B cell (primary cell): ENCODE results near the gene WNK1. TPM values are rescaled to one million over a fixed set of nuclear protein-coding genes. Genes with fewer than 3 reads are reported as not detected.

Source experiments
- ATAC-seq: fragments of 200-7000 bp; cut with Tn5 transposase; one replicate; pipeline ENCODE4 v1.10.0; 2021; ENCODE audit warnings: low read depth, mild to moderate bottlenecking, moderate number of reproducible peaks, moderate library complexity
- CTCF ChIA-PET: fragments of 350-600 bp; sonication (Branson Sonifier 250); formaldehyde crosslinking; loops from one replicate; lab custom pipeline; 2021; ENCODE audit warnings: antibody characterized with exemption, inconsistent platforms; lab: Charles Lee
- POLR2A ChIA-PET: fragments of 350-600 bp; sonication (Branson Sonifier 250); formaldehyde crosslinking; loops from one replicate; lab custom pipeline; 2021; ENCODE audit warnings: antibody characterized with exemption; lab: Charles Lee
- DNase-seq: peaks from one replicate; pipeline ENCODE4 v3.0.0; 2013
- H2AFZ ChIP-seq: 2 replicates; pipeline ENCODE4 v1.6.1; 2012; ENCODE audit warnings: mild to moderate bottlenecking, low read depth, low read length; ENCODE audit not compliant: insufficient read depth, poor library complexity, severe bottlenecking
- H3K27ac ChIP-seq, 2 donors: 1 replicate in 1 of 2; 2 replicates in 1 of 2; pipeline ENCODE4 v1.5.1; 2012 to 2013; ENCODE audit warnings: low read length in 2 of 2, mild to moderate bottlenecking in 2 of 2, moderate library complexity in 1 of 2
- H3K27me3 ChIP-seq, 4 experiments: fragments of 200-600 bp in 1 of 4; sonication (generic) in 1 of 4; replicated peaks in 1 of 4; 1 replicate in 2 of 4; 2 replicates in 2 of 4; pipeline versions ENCODE4 v1.6.1 to v1.7.0; 2013 to 2016; ENCODE audit warnings: low read length in 3 of 4, mild to moderate bottlenecking in 2 of 4, mixed read lengths in 1 of 4, moderate library complexity in 1 of 4; ENCODE audit not compliant: insufficient read depth in 4 of 4, control insufficient read depth in 3 of 4; ENCODE audit errors: control extremely low read depth in 1 of 4
- H3K36me3 ChIP-seq, 2 experiments: replicated peaks in 1 of 2; 1 replicate in 1 of 2; 2 replicates in 1 of 2; pipeline versions ENCODE4 v1.6.1 to v1.7.1; 2013; ENCODE audit warnings: low read length in 1 of 2; ENCODE audit not compliant: insufficient read depth in 2 of 2, control insufficient read depth in 1 of 2; ENCODE audit errors: control extremely low read depth in 1 of 2, extremely low read depth in 1 of 2
- H3K4me1 ChIP-seq, 2 donors: fragments of 200-600 bp in 1 of 2; sonication (generic) in 1 of 2; 1 replicate in 1 of 2; 2 replicates in 1 of 2; pipeline versions ENCODE4 v1.5.1 to v1.6.1; 2013 to 2017; ENCODE audit warnings: low read length in 2 of 2; ENCODE audit not compliant: control insufficient read depth in 2 of 2, insufficient read depth in 2 of 2
- H3K4me2 ChIP-seq: replicated peaks from 2 replicates; pipeline ENCODE3; 2012; ENCODE audit warnings: mild to moderate bottlenecking, low read depth, low read length; ENCODE audit not compliant: poor library complexity, severe bottlenecking
- H3K4me3 ChIP-seq, 5 experiments: fragments of 200-600 bp in 1 of 5; sonication (generic) in 1 of 5; 1 replicate in 3 of 5; 2 replicates in 2 of 5; pipeline versions ENCODE4 v1.5.1 to v1.7.0; 2011 to 2016; ENCODE audit warnings: low read length in 4 of 5, mild to moderate bottlenecking in 4 of 5, low read depth in 2 of 5, control low read depth in 1 of 5, moderate library complexity in 1 of 5; ENCODE audit not compliant: insufficient read depth in 1 of 5; ENCODE audit errors: control extremely low read depth in 1 of 5, extremely low read depth in 1 of 5
- H3K79me2 ChIP-seq: fragments of 200-600 bp; sonication (generic); one replicate; pipeline ENCODE4 v1.6.0; 2016; ENCODE audit warnings: low read length; ENCODE audit not compliant: control insufficient read depth, insufficient read depth
- H3K9ac ChIP-seq: fragments of 200-600 bp; sonication (generic); 2 replicates; pipeline ENCODE4 v1.6.1; 2017; ENCODE audit warnings: mild to moderate bottlenecking, low read length, moderate library complexity
- H3K9me3 ChIP-seq, 3 donors: one replicate each; pipeline versions ENCODE4 v1.6.1 to v1.7.1; 2013; ENCODE audit warnings: low read length in 2 of 3; ENCODE audit not compliant: control insufficient read depth in 2 of 3, insufficient read depth in 1 of 3; ENCODE audit errors: control extremely low read depth in 1 of 3
- H4K20me1 ChIP-seq: 2 replicates; pipeline ENCODE4 v1.6.0; 2012; ENCODE audit warnings: mild to moderate bottlenecking, low read length; ENCODE audit not compliant: insufficient read depth, control insufficient read depth, poor library complexity, severe bottlenecking
- H3K27ac Mint-ChIP-seq: one replicate; pipeline ENCODE4 v1.8.0; 2021; ENCODE audit warnings: mixed read lengths
- H3K27me3 Mint-ChIP-seq: one replicate; pipeline ENCODE4 v1.8.0; 2021; ENCODE audit warnings: mixed read lengths
- H3K4me1 Mint-ChIP-seq: one replicate; pipeline ENCODE4 v1.8.0; 2021; ENCODE audit warnings: mixed read lengths
- H3K4me3 Mint-ChIP-seq: one replicate; pipeline ENCODE4 v1.8.0; 2021; ENCODE audit warnings: mixed read lengths
- H3K9me3 Mint-ChIP-seq: one replicate; pipeline ENCODE4 v1.8.0; 2022; ENCODE audit warnings: mixed read lengths; ENCODE audit not compliant: insufficient read depth
- CTCF ChIP-seq: fragments of 200-600 bp; IDR thresholded peaks from one replicate; pipeline ENCODE4 v1.8.0; 2022; ENCODE audit warnings: antibody characterized with exemption, mild to moderate bottlenecking
- EZH2 ChIP-seq: IDR thresholded peaks from 2 replicates; pipeline ENCODE4 v1.6.1; 2012; ENCODE audit warnings: borderline replicate concordance, low read depth, mild to moderate bottlenecking, moderate library complexity, low read length; ENCODE audit not compliant: insufficient read depth, poor library complexity, severe bottlenecking
- WGBS: methylation state at CpG from one replicate; pipeline ENCODE4 v1.1.5; 2013; ENCODE audit warnings: missing lambda C conversion rate; ENCODE audit not compliant: insufficient coverage; 5-methylcytosine and 5-hydroxymethylcytosine counted together
- intact Hi-C: fragments of 100-400 bp; cut with micrococcal nuclease; formaldehyde crosslinking; loops from one replicate; pipeline ENCODE4 v1.10.0; 2022
- polyA plus RNA-seq: library from polyadenylated mRNA; depleted of rRNA; stranded (reverse); fragments of >200 nt; gene quantifications from 2 replicates; pipeline ENCODE4 v1.2.3, GENCODE V29; 2012
- total RNA-seq, 2 donors: library from RNA; stranded (reverse); fragments of 120-200 nt in 1 of 2; gene quantifications; 1 replicate in 1 of 2; 2 replicates in 1 of 2; pipeline versions ENCODE4 v1.2.3 to v1.2.4, GENCODE V29; 2013 to 2022

WNK1 gene
- total and polyA plus RNA-seq, 2 donors (not counting 1 experiment from before 2014, with no cell fraction given), result 43.9 to 188 TPM

- Histone ChIP-seq H3K9ac (no peak overlapping the region), H3K36me3 (peaks cover 9 to 80% of the 10 kb centered on the region in 2 experiments), H3K4me2 (no peak overlapping the region), H3K9me3 (no peaks in the 10 kb centered on the region), H3K4me1 (peaks cover 0 to 6% of the 10 kb centered on the region in 2 donors), H3K27me3 (no peaks in the 10 kb centered on the region), H2AFZ (no peak overlapping the region), H3K4me3 (no peak overlapping the region), H3K27ac (no peak overlapping the region), H4K20me1 (no peaks in the 10 kb centered on the region), H3K79me2 (no peaks in the 10 kb centered on the region)
- POLR2A ChIA-PET, result no interaction called here
- Mint-ChIP-seq H3K27ac (no peak overlapping the region), H3K4me3 (no peak overlapping the region), H3K27me3 (no peaks in the 10 kb centered on the region), H3K4me1 (peaks cover 13% of the 10 kb centered on the region), H3K9me3 (no peaks in the 10 kb centered on the region)
- DNase-seq (no peak), ATAC-seq (no peak)
- TF ChIP-seq CTCF, result no peak
- TF ChIP-seq EZH2, result no peak
- 96% methylated on average over 4 of the region's 7 CpGs for WGBS
- CTCF ChIA-PET, result interaction anchor here (1.2 kb wide), 1 partner anchor 96 kb away, joined by 3 read pairs; no protein-coding TSS in a partner anchor
- intact Hi-C loops, result loop anchor here (5.0 kb wide), 1 partner anchor 35 kb away; the partner anchor contains the start of gene RAD52
These were observed 160.3 kb downstream of the WNK1 start for GRCh38 chr12:912466-913235.
